HG03575 (cell line): ENCODE results near the gene UBE2F.
"Not testable (repeated sequence)": the region's sequence is repeated elsewhere in the genome, so short reads cannot be mapped to it uniquely, and the experiment has no call there.

Experiments
- ATAC-seq: cut with Tn5 transposase; IDR thresholded peaks from one replicate; pipeline ENCODE4 v1.9.1; 2021; ENCODE audit not compliant: unreplicated experiment, insufficient number of reproducible peaks, low FRiP score; ENCODE audit errors: extremely low read depth

Gene UBE2F

DNA sequence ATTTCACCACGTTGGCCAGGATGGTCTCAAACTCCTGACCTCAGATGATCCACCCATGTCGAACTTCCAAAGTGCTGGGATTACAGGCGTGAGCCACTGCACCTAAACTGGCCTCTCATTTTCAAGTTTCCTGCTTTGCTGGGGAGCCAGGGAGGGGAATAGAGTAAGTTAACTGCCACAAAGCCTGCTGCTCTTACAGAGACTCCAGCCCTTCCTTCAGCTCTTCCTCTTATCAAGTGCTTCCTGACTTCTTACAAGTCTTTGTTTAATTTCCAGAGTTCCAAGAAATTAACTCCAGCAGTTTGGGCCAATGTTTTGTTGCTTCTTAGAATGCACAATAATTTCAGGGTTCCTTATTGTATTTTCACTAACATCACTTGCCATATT is 24.3 kb upstream of the UBE2F start:
- ATAC-seq, result no peak

DNA sequence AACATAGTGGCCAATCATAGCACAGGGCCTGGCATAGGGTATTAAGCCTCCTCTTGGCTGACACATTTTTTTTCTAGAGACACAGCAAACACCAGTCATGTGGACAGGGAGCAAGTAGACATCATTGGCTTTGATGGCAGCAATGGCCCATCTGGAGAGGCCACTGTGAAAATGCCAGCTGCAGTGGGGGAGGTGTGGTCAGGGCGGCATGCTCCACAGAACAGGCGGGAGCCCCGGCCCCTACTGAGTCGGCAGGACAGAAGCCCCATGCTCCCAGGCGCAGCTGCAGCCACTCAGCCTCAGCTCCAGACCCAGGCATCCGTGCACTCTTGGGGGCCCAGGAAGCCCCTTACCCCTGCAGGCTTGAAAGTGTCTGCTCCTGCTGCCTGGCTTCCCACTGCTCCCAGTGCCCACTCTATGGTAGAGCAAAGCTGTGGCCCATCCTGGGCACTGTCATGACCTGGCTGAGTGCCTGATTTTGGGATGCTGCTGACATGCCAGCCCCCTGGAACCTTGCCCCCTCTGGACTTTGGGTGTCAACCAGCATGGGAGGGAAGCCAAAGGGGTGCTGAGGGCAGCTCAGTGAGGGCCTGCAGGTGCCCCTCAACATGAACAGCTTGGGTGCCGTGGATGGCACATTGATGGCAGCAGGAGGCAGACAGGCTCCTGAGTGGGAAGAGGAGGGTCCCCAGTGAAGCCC is 23.3 kb upstream of the UBE2F start:
- no peak for ATAC-seq

DNA sequence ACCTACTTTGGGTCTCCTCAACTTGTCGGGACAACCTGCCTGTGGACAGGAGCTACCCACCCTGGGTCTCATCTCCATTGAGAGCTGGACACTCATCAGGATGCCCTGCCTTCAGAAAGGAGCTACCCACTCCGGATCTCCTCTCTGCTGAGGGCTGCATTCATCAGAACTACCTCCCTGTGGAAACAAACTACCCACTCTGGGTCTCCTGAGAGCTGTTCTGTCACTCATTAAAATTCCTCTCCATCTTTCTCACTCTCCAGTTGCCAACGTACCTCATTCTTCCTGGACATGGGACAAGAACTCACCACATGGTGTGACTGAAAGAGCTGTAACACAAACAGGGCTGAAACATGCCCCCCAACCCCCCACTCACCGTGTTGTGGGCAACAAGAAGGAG is 22.5 kb upstream of the UBE2F start:
- ATAC-seq, result no peak

DNA sequence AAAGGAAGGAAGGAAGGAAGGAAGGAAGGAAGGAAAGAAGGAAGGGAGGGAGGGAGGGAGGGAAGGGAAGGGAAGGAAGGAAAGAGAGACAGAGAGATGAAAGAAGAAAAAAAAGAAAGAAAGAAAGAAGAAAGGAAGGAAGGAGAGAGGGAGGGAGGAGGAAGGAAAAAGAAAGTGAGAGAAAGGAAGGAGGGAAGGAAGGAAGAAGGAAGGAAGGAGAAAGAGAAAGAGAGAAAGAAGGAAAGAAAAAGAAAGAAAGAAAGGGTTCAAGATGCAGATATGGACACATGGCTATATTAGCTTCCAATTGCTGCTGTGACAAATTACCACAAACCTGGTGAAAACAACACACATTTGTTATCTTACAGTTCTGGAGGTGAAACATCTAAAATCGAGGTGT is 20.4 kb upstream of the UBE2F start:
- no peak for ATAC-seq

DNA sequence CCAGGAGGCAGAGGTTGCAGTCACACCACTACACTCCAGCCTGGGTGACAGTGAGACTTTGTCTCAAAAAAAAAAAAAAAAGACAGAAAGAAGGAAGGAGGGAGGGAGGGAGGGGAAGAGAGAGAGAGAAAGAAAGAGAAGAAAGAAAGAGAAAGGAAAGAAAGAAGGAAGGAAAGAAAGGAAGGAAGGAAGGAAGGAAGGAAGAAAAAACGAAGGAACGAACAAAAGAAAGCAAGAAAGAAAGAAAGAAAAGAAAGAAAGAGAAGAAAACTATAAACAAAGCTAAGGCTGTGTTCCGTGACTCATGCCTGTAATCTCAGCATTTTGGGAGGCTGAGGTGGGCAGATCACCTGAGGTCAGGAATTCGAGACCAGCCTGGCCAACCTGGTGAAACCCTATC is 15.5 kb upstream of the UBE2F start:
- not testable (repeated sequence) for ATAC-seq

DNA sequence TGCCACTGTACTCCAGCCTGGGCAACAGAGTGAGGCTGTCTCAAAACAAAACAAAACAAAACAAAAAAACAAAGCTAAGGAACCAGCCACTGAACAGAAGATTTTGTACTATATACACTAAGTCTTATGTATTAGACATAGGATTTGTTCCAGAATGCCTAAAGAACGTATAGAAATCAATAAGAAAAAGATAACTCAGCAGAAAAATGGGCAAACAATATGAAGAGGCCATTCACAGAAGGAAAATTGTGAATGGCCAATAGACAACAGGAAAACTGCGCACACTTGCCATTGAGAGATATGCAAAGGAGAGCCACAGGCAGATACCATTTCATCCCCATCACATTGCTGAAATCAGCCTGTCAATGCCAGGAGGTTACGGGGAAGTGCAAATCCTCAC is 14.9 kb upstream of the UBE2F start:
- no peak for ATAC-seq

DNA sequence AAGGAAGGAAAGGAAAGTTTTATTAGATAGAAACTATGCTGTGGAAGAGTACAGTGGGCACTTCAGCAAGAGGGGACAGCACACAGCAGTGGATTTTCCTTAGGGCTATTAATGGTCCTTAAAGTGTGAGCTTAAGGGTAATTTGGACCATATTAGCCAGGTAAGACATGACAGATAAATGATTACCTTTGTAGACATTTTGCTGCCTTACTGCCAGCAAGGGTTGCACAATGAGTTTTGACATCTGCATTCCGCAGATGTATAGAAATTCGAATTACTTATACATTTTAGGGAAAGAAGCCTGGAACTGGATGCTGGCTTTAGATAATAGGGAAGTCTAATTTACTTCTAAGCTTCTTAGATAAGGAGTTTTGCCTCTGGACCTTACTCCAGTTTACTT is 14.0 kb upstream of the UBE2F start:
- ATAC-seq, result no peak

DNA sequence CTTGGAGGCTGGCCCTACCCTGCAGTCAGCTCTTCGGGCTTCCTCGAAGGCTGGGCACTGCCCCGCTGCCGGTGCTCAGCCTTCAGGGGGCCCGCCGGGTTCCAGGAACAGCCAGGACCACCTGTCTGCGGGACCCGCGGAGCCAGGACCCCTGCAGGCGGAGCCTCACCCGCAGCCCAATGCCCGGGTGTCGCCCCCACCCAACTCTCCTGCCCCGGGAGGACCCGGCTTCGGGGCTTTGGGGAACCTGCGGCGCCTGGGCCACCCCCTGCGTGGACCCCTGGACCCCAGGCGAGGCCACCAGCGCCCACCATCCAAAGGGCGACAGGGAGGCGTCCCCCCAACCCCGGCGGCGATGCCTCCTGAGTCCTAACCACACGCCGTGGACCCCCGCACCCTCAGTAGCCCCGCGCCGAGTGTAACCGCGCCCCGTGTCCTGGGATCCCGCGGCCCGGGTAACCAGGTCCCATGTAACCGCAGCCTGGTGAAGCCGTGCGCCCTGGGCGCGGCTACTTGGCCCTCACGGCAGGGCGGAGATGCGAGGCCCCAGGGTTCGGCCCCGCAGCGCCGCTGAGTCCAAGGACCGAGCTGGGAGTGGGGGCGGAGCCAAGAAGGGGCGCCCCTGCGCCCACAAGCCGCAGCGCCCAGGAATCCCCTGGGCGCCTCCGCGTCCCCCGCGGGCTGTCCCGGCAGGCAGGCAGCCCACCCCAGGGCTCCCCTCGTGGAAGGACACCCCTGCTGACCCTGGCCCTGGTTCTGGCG is 11.0 kb upstream of the UBE2F start:
- no peak for ATAC-seq

DNA sequence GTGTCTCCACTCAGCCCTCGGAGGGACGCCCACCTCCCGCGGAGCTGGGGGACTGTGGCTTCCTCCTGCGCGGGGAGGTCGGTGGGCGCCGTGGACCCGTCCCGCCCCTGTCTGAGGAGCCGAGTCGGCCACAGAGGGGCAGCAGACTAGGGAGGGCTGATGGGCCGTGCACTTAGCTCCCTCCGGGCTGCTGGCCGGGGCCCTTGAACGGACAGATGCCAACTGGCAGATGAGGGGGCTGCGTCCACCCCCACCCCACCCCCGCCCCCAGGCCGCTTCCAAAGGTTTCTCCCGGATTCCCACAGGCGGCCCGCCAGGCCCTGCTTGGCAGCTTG is 10.4 kb upstream of the UBE2F start:
- ATAC-seq, result no peak

DNA sequence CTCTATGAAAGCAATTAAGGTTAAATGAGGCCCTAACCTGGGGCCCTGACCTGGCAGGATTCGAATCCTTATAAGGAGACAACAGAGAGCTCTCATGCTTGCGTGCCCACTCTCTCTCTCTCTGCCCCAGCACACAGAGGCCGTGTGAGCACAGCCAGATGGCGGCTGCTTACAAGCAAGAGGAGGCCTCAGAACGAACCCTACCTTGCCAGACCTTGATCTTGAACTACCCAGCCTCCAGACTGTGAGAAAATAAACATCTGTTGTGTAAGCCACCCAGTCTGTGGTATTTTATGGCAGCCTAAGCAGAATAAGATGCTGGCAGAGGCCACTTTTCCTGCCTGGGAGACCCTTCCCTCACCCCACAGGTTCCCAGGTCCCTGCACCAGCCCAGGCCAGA is 5.2 kb upstream of the UBE2F start:
- ATAC-seq, result no peak

DNA sequence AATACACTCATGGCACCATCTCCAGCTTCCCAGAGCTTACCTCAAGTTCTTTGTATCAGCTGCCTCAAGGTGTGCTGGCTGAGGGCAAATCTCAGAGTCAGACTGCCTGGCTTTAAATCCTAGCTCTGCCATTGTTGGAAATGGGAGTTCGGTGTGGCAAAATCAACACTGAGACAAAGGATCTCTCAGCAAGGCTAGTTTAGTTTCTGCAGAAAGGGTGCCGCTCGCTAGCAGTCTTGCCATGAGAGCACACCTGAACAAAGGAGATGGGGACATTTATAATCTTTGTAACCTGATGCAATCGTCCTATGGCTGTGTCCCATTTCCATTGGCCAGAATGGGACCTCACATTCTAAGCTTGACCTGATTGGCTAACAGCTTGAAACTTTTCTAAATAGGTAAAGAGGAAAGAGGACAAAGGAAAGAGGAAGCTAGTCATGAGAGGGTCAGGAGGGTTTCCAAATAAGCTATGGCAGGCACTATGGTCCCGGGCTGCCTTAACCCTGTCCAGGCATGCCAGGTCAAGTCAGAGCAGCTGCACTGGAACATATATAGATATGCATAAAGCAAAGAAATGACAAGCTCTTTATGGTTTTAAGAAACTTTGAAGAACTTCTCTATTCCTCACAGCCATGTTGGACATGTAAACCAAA is 4.3 kb upstream of the UBE2F start:
- ATAC-seq, result no peak

DNA sequence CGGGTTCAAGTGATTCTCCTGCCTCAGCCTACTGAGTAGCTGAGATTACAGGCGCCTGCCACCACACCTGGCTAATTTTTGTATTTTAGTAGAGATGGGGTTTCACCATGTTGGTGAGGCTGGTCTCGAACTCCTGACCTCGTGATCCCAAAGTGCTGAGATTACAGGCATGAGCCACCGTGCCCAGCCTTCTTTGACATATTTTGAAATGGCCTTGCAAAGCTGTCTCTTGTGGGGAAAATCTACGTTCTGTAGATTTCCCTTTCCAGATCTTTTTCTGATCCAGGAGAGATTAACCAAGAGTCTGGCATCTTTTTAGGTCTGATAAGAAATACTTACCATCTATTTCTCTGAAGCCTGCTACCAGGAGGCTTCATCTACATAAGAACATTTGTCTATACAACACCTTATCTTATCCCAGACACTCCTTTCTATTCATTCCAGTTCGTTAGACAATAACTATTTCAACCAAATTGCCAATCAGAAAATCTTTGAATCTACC is 3.3 kb upstream of the UBE2F start:
- ATAC-seq, result not testable (repeated sequence)

DNA sequence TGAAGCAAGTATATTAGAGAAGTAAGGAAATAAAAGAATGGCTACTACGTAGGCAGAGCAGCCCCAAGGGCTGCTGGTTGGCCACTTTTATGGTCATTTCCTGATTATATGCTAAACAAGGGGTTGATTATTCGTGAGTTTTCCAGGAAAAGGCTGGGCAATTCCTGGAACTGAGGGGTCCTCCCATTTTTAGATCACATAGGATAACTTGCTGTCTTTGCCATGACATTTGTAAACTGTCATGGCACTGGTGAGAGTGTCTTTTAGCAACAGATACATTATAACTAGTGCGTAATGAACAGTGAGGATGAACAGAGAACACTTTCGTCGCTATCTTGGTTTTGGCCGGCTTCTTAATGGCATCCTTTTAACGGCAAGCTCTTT is 2.6 kb upstream of the UBE2F start:
- no peak for ATAC-seq

DNA sequence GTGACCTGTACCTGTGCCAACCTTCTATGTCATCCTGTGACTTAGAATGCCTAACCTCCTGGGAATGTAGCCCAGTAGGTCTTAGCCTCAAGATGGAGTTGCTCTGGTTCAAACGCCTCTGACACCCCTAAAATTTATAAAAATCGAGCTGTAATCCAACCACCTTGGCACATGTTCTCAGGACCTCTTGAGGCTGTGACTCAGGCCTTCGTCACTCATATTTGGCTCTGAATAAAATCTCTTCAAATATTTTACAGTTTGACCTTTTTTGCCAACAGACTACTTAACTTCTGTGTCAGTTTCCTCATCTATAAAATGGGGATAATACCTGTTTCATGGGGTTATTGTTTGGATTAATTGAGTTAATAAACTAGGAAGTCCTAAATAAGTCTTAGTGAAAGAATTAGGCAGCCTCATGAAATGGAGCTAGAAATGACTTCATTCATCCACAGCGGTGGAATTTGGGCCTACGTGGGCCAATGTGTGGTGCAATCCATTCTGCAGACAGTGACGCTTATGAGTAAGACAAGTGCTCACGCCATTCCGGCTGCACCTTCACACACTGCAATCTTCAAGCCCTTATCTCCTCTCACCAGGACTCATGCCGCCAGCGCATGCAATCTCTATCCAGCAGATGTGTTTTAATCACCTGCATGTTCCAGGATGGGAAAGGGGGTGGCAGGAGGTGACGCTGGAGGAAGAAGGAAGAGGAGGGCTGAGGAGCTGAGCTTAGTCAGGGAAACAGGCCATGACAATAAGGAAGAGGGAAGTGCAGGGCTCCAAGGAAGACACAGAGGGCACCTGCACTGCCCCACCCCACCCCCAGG is 2.0 kb upstream of the UBE2F start:
- no peak for ATAC-seq

DNA sequence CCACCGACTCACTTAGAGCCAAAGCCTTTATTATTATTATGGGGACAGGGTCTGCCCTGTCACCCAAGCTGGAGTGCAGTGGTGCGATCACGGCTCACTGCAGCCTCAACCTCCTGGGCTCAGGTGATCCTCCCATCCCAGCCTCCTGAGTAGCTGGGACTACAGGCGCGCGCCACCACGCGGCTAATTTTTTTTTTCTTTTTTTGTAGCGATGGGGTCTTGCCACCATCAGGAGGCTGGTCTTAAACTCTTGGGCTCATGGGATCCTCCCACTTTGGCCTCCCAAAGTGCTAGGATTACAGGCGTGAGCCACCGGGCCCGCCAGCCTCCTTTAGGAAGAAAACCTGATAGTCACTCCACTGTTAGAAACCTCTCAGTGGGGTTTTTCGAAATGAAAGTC is 970 bp upstream of the UBE2F start:
- ATAC-seq, result not testable (repeated sequence)

DNA sequence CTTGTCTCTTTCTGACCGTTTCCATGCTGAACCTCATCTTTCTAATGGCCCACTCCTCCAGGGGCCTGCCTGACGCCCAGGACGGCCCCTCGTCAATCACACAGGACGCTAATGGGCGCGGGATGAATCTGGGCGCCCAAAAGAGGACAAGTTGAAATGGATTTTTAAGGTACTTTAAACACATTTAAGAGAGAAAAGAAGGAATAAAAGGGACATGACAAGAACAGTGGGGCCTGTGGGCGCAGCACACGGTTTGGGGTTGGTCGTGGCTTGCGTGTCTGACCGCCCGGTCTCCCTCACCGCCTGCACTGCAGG is 607 bp upstream of the UBE2F start:
- ATAC-seq, result peak; percentile 8

DNA sequence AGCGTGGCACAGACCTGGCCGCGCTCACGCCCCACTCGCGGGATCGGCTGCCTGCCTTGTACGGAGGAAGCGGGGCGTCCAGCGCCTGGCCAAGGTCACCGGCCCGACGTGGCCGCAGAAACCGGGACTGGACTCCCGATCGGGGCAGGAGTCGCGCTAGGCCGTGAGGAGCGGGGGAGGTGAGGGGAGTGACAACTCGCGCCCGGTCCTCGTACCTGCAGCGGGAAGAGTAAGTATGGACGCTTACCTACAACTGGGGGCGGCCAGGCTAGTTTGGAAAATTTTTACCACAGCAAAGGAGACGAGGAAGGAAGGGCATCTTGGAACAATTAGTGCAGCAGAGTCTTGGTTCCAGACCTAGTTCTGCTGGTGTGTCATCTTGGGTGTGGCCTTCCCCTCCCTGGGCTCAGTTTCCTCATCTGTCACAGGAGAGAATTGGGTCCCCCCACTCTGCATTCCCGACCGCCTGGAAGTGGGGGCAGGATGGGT is 693 bp downstream of the UBE2F start:
- no peak for ATAC-seq

DNA sequence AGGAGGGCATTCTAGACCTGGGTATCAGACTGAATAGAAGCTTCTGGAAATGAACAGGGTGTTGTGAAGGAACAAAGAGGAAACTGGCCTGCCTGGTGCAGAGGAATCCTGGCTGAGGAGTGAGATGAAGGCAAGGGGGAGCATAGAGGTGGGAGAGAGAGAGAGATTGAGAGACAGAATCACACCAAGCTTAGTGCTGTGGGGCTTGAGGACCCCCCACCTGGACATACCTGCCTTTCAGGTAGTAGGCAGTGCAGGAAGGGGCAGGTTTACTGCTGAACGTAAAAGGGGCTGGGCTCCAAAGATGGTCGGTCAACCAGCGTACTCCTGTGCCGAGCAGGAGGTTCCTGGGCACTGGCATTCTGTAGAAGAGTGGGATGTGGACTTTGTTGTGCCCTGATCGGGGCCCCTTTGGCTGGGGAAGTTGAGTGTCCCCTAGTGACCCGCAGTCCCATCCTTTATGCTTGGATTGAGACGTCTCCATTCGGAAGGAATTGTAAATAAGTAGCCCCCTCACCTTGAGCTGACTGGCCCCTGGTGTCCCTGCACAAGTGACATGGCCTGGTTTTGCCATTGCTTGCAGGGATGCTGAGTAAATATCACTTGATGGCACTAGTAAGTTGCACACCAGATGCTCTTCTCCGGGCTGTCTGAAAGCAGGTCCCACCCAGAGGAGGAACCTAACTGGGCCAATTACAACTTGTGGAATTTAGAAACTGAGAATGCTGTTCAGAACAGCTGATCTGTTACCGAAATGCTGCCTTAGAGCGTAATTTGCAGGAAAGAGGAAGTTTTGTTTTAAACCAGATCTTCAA is 1.4 kb downstream of the UBE2F start:
- no peak for ATAC-seq

DNA sequence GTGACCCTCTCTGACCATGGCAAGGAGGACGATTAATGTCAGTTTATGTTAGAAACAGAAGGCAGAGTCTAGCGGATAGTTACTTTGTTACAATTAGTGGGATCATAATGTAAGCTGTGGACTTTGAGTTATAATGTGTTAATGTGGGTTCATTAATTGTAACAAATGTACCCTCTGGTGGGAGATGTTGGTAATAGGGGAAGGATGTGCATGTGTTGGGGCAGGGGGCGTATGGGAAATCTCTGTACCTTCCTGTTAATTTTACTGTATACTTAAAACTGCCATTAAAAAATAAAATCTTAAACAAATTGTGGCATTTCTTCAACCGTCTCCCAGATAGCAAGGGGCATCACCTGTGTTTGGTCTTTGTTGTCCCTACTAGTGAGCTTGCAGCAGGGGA is 4.8 kb downstream of the UBE2F start:
- ATAC-seq, result no peak
